Ascending aorta (tissue), 2 donors: Measurements from ENCODE around the gene TNS2. TPM values are rescaled to one million over a fixed set of nuclear protein-coding genes. Genes with fewer than 3 reads are reported as not detected.
A peak's percentile ranks its signal among the peaks of the same experiment; 100 is the strongest.

Experiments
- DNase-seq, 2 donors: peaks; one replicate each; pipeline ENCODE4 v3.0.0-alpha.2; 2019; ENCODE audit warnings: low spot score in 2 of 2
- H3K27ac ChIP-seq, 2 donors: fragments of 200-600 bp; sonication (generic); one replicate each; pipeline ENCODE4 v1.5.1; 2016 to 2017; ENCODE audit warnings: mild to moderate bottlenecking in 1 of 2
- H3K27me3 ChIP-seq: fragments of 200-600 bp; sonication (generic); one replicate; pipeline ENCODE4 v1.5.1; 2017
- H3K36me3 ChIP-seq, 2 donors: fragments of 200-600 bp; sonication (generic); one replicate each; pipeline ENCODE4 v1.5.1; 2016
- H3K4me1 ChIP-seq, 2 donors: fragments of 200-600 bp; sonication (generic); one replicate each; pipeline ENCODE4 v1.5.1; 2016 to 2017; ENCODE audit warnings: mild to moderate bottlenecking in 1 of 2
- H3K4me3 ChIP-seq, 2 donors: fragments of 200-600 bp; sonication (generic); one replicate each; pipeline ENCODE4 v1.5.1; 2016 to 2017; ENCODE audit warnings: mild to moderate bottlenecking in 1 of 2
- H3K9me3 ChIP-seq, 2 donors: fragments of 200-600 bp; sonication (generic); one replicate each; pipeline ENCODE4 v1.5.1; 2016
- CTCF ChIP-seq, 3 experiments: fragments of 200-600 bp in 2 of 3; fragments of 450-650 bp in 1 of 3; sonication (generic) in 2 of 3; IDR thresholded peaks; one replicate each; pipeline ENCODE4 v1.5.1; 2016 to 2019; ENCODE audit warnings: antibody characterized with exemption in 3 of 3, mild to moderate bottlenecking in 1 of 3, moderate library complexity in 1 of 3
- intact Hi-C: fragments of 100-400 bp; cut with DNase I; formaldehyde crosslinking; loops from one replicate; pipeline ENCODE4 v1.15.1; 2023
- total RNA-seq: library from RNA; depleted of rRNA; stranded (reverse); fragments of >200 nt; gene quantifications from one replicate; pipeline ENCODE4 v1.1.0, GENCODE V29; 2016

The TNS2 gene
- total RNA-seq, 1 donor from 2014 or later, result 608 TPM

GRCh38 chr12:53096089-53096741, 46.4 kb downstream of the TNS2 start:
- peak overlapping the region; percentile 97 for H3K27ac ChIP-seq
- no peaks in the 10 kb centered on the region for H3K27me3 ChIP-seq
- intact Hi-C loops, result loop anchor here (5.0 kb wide), 1 partner anchor 61 kb away; no protein-coding TSS in a partner anchor
- no peak for TF ChIP-seq CTCF (IDR thresholded peaks at IDR 0.05)
- peak overlapping the region; percentile 85 to 86 for H3K4me3 ChIP-seq
- H3K36me3 ChIP-seq, result peaks cover 9% of the 10 kb centered on the region in 2 donors
- DNase-seq, result peak; percentile 33 to 94
- H3K4me1 ChIP-seq, result peaks cover 0 to 22% of the 10 kb centered on the region in 2 donors
- H3K9me3 ChIP-seq, result no peaks in the 10 kb centered on the region

GRCh38 chr12:53096759-53097158, 46.9 kb downstream of the TNS2 start:
- TF ChIP-seq CTCF (IDR thresholded peaks at IDR 0.05), result no peak
- H3K4me1 ChIP-seq, result peaks cover 0 to 22% of the 10 kb centered on the region in 2 donors
- H3K4me3 ChIP-seq, result peak overlapping the region; percentile 85 to 86
- peaks cover 15% of the 10 kb centered on the region in 2 donors for H3K36me3 ChIP-seq
- H3K9me3 ChIP-seq, result no peaks in the 10 kb centered on the region
- H3K27ac ChIP-seq, result peak overlapping the region; percentile 97
- H3K27me3 ChIP-seq, result no peaks in the 10 kb centered on the region
- intact Hi-C loops, result loop anchor here (5.0 kb wide), 1 partner anchor 61 kb away; no protein-coding TSS in a partner anchor
- no peak for DNase-seq

GRCh38 chr12:53097207-53097563, 47.3 kb downstream of the TNS2 start:
- intact Hi-C loops, result loop anchor here (5.0 kb wide), 1 partner anchor 60 kb away; no protein-coding TSS in a partner anchor
- Histone ChIP-seq H3K36me3 (peaks cover 19% of the 10 kb centered on the region in 2 donors), H3K27ac (peak overlapping the region; percentile 97), H3K4me1 (peaks cover 0 to 22% of the 10 kb centered on the region in 2 donors), H3K4me3 (peak overlapping the region; percentile 85 to 86), H3K27me3 (no peaks in the 10 kb centered on the region), H3K9me3 (no peaks in the 10 kb centered on the region)
- TF ChIP-seq CTCF (IDR thresholded peaks at IDR 0.05), result no peak
- DNase-seq, result no peak

GRCh38 chr12:53097564-53098353, 47.9 kb downstream of the TNS2 start, which contains the start of gene IGFBP6:
Gene IGFBP6, plus strand, starts transcription at chr12:53097667. Its CDS starts 51 bp downstream, at chr12:53097718.
- peak within 1 kb of the TSS; percentile 85 to 86 for H3K4me3 ChIP-seq
- peaks cover 0 to 22% of the 10 kb centered on the region in 2 donors for H3K4me1 ChIP-seq
- H3K27me3 ChIP-seq, result no peaks in the 10 kb centered on the region
- peak in 1 of 2 donors; percentile 89 for DNase-seq
- peak within 1 kb of the TSS; percentile 97 for H3K27ac ChIP-seq
- intact Hi-C loops, result loop anchor here (1.0 to 5.0 kb wide), 4 partner anchors 18 to 83 kb away; partner anchors contain the start of genes CSAD, SPRYD3 and ZNF740
- no peaks in the 10 kb centered on the region for H3K9me3 ChIP-seq
- TF ChIP-seq CTCF (IDR thresholded peaks at IDR 0.05), result peak in 2 of 3 experiments; percentile 6 to 20
- peaks cover 21 to 24% of the 10 kb centered on the region in 2 donors for H3K36me3 ChIP-seq

- Histone ChIP-seq H3K36me3 (peaks cover 21 to 27% of the 10 kb centered on the region in 2 donors), H3K4me1 (peaks cover 0 to 22% of the 10 kb centered on the region in 2 donors), H3K27ac (peak overlapping the region; percentile 97), H3K9me3 (no peaks in the 10 kb centered on the region), H3K4me3 (peak overlapping the region; percentile 85 to 86), H3K27me3 (no peaks in the 10 kb centered on the region)
- TF ChIP-seq CTCF (IDR thresholded peaks at IDR 0.05), result no peak
- DNase-seq, result peak in 1 of 2 donors; percentile 85
- intact Hi-C loops, result loop anchor here (1.0 to 5.0 kb wide), 4 partner anchors 19 to 82 kb away; partner anchors contain the start of genes CSAD, SPRYD3 and ZNF740
These were observed 48.6 kb downstream of the TNS2 start for GRCh38 chr12:53098354-53098981.
